HG03108 (cell line): ENCODE results near the gene ELMOD3.
"Not testable (repeated sequence)": the region's sequence is repeated elsewhere in the genome, so short reads cannot be mapped to it uniquely, and the experiment has no call there.

Source experiments
- ATAC-seq: cut with Tn5 transposase; IDR thresholded peaks from one replicate; pipeline ENCODE4 v1.9.1; 2021; ENCODE audit warnings: moderate library complexity; ENCODE audit not compliant: unreplicated experiment

The ELMOD3 gene

DNA sequence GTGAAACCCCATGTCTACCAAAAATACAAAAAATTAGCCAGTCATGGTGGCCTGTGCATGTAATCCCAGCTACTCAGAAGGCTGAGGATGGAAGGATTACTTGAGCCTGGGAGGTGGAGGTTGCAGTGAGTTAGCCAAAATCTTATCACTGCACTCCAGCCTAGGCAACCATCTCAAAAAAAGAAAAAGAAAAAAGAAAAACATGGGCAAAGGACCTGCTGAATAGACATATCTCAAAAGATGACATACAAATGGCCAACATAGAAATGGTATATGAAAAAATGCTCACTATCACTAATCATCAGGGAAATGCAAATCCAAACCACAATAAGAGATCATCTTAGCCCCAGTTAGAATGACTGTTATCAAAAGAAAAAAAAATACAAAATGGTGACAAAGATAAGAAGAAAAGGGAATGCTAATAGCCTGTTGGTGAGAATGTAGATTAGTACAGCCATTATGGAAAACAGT lies 25.4 kb upstream of the ELMOD3 start:
- ATAC-seq: no peak

- ATAC-seq: not testable (repeated sequence)
Measured at GRCh38 chr2:85329701-85330100, 24.9 kb upstream of the ELMOD3 start.

DNA sequence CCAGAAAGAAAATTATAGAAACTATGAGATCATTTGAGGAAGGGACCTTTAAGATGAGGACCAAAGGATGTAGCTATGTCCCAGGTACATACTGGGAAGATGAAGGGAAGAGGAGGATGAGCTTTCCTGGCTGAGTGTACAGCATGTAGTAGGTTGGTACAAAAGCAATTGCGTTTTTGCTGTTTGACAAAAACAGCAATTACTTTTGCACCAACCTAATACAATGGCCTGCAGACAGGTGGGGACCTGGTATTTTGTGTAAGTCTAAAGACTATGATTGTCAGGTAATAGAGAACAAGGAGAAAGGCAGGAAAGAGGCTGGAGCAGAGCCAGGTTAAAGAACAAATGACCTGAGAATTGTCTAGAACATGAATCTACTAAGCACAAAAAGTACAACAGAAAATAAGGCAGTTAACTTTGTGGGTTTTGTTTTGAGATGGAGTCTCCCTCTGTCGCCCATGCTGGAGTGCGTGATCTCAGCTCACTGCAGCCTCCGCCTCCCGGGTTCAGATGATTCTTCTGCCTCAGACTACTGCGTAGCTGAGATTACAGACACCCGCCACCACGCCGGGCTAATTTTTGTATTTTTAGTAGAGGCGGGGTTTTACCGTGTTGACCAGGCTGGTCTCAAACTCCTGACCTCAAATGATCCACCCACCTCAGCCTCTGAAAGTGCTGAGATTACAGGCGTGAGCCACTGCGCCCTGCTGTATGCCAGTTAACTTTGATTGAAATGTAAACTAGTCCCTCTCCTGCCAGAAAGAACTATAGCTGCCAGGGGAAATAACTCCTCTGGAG lies 23.5 kb upstream of the ELMOD3 start:
- no peak for ATAC-seq

GRCh38 chr2:85333877-85334276 lies 20.7 kb upstream of the ELMOD3 start:
- not testable (repeated sequence) for ATAC-seq

DNA sequence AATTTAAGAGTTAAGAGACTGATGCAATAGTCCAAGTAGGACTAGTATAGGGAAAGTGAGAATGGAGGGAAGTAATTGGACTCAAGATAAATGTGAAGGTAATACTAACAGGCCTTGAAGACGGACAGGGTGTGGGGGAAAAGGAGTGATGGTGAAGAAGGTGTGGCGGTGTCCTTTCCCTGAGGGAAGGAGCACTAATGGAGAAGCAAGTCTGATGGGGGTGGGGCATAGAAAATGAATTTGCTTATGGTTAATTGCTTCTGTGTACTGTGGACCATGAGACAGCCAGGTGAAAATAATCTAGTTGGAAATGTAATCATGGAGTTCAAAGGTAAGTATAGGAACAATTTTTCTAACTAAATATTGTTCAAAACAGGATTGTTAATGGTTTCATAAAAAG lies 19.6 kb upstream of the ELMOD3 start:
- no peak for ATAC-seq

DNA sequence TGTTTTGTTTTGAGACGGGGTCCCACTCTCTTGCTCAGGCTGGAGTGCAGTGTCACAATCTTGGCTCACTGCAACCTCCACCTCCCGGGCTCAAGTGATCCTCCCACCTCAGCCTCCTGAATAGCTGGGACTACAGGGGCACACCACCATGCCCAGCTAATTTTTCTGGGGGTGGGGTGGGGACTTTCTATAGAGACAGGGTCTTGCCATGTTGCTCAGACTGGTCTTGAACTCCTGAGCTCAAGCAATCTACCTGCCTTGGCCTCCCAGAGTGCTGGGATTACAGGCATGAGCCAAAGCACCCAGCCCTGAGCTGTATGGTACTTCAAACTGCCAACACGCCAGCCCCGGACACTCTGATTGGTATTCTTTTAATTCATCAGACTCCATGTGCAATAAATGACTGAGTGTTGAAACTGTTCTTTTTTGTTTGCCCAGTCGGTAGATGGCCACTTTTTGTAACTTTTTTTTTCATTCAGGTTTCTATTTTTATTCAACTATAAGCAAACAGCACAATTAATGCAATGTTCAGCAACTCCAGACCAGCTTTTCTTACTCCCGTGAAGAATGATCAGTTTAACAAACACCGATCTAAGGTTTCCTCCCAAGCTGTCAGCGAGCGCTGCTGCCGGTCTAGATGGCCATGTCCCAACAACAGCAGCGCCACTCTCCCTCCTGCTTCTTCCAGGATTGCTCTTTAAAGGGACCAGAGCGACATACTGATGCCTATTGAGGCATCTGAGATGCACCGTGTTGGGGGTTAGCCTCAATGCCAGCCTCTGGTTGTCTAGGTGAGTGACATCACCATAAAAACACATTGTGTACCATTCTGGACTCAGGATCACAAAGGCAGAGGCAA lies 14.3 kb upstream of the ELMOD3 start:
- ATAC-seq: no peak

- ATAC-seq: no peak
Measured at GRCh38 chr2:85341269-85342029, 13.1 kb upstream of the ELMOD3 start.

DNA sequence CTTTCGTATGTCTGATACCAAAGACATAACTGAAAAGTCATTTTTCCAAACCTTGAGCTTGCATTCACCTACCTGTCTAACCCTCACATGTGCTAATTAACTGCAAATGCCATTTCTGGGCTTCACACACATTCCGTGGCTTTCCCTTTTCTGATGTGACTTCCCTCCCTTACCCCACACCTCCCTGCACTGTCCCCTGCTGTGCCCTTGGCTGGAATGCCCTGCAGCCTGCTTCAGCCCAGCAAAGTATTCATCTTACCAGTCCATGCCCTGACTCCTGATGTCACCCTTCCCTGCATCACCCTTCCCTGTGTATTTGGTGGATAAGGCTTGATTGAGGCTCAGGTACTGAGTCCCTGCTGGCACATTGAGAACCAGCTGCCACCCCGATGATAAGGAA lies 12.4 kb upstream of the ELMOD3 start:
- ATAC-seq: no peak

- ATAC-seq: not testable (repeated sequence)
Measured at GRCh38 chr2:85343207-85343895, 11.2 kb upstream of the ELMOD3 start.

GRCh38 chr2:85344356-85344954 lies 10.1 kb upstream of the ELMOD3 start:
- no peak for ATAC-seq

- ATAC-seq: no peak
Measured at GRCh38 chr2:85347599-85347998, 7.0 kb upstream of the ELMOD3 start.

DNA sequence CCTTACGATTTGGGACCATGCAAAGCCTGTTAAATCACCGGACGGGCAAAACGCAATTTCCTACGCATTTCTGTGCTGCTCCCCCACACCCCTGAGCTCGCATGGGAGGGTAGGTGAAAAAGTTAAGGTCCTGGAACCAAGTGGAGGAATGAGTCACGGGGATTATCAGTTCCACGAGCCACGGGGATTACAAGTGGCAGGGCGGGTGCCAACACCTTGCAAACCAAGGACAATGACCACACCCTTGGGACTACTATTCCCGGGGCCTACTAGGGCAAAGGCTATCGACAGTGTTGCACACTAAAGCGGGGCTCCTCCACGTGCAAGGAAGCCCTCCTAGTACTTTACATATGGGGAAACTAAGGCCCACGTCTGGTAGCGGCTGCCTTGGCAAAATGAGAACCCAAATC lies 688 bp upstream of the ELMOD3 start:
- no peak for ATAC-seq

GRCh38 chr2:85355073-85355410 lies 473 bp downstream of the ELMOD3 start:
- no peak for ATAC-seq

DNA sequence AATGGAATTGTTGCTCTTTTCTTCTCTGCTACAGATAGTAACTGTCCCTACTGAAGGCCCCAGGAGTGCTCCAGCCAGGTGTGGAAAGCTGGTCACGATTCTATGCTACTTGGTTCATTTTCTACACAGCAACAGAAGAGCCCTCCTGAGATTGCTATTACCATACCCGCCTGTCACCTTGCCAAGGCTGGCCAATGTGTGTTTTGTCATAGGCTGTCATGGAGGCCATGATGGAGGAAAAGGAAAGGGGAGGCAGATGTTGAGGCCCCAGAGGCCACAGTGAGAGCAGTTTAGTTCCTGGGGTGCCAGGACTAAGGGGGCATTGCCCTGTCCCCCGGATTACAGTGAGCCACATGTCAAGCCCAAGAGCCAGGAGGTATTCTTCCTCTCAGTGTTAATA lies 952 bp downstream of the ELMOD3 start:
- ATAC-seq: no peak

- ATAC-seq: no peak
Measured at GRCh38 chr2:85356186-85356585, 1.6 kb downstream of the ELMOD3 start.

- ATAC-seq: no peak
Measured at GRCh38 chr2:85357736-85358135, 3.2 kb downstream of the ELMOD3 start.

DNA sequence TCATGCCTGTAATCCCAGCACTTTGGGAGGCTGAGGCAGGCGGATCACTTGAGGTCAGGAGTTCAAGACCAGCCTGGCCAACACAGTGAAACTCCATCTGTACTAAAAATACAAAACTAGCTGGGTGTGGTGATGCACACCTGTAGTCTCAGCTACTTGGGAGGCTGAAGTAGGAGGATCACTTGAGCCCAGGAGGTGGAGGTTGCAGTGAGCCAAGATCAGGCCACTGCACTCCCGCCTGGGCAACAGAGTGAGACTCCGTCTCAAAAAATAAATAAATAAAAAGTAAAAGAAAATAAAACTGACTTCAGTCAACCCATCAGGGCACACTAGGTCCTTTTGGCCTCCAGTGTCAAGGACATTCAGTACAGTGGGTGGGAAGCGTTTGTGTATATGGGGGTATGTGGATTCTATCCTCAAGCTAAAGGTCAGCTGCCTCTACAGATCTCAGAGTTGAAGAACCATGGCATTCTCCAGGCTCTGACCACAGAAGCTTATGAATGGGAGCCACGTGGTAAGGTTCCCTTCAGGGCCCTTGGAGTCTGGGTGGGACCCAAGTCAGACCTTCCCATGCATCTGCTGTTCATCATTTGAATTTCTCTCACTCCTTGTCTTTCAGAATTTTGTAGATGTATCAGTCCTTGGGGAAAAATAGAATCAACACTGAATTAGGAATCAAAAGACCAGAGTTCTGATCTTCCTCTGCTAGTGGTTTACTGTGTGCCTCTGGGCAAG lies 8.3 kb downstream of the ELMOD3 start:
- ATAC-seq: not testable (repeated sequence)

- no peak for ATAC-seq
Measured at GRCh38 chr2:85367180-85367579, 12.6 kb downstream of the ELMOD3 start.

DNA sequence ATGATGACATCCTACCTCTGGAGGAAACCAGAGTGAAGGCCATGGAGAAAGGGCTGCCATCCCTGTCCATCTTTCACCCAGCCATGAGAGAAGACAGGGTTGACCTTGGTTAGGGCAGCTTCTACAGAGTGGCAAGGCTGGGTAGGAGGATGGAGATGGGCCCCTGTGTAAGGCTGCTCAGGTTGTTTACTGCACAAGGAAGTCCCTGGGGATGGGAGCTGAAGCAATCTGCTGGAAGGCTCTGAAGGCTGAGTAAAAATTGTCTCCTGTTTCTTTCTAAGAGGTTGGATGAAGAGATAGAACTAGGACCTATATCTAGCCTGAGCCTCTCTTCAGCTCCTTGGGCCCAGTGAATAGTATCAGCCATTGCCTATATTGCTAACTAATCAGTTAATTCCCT lies 14.4 kb downstream of the ELMOD3 start:
- ATAC-seq: no peak

GRCh38 chr2:85369500-85369899 lies 14.9 kb downstream of the ELMOD3 start:
- ATAC-seq: no peak
